GM12873 (cell line): ENCODE measurements around the gene PTPN9.

ENCODE experiments used
- TF ChIP-seq, protein P1 (sequence below): IDR thresholded peaks from 2 replicates; pipeline ENCODE4 v1.5.1; 2012; ENCODE audit warnings: low read depth, mild to moderate bottlenecking, moderate library complexity, low read length, control low read depth; ENCODE audit not compliant: insufficient read depth; ENCODE audit errors: missing control alignments

Gene PTPN9

GRCh38 chr15:75430259-75430658 lies 148.9 kb downstream of the PTPN9 start:
- TF ChIP-seq, protein P1, sequence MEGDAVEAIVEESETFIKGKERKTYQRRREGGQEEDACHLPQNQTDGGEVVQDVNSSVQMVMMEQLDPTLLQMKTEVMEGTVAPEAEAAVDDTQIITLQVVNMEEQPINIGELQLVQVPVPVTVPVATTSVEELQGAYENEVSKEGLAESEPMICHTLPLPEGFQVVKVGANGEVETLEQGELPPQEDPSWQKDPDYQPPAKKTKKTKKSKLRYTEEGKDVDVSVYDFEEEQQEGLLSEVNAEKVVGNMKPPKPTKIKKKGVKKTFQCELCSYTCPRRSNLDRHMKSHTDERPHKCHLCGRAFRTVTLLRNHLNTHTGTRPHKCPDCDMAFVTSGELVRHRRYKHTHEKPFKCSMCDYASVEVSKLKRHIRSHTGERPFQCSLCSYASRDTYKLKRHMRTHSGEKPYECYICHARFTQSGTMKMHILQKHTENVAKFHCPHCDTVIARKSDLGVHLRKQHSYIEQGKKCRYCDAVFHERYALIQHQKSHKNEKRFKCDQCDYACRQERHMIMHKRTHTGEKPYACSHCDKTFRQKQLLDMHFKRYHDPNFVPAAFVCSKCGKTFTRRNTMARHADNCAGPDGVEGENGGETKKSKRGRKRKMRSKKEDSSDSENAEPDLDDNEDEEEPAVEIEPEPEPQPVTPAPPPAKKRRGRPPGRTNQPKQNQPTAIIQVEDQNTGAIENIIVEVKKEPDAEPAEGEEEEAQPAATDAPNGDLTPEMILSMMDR: no peak

DNA sequence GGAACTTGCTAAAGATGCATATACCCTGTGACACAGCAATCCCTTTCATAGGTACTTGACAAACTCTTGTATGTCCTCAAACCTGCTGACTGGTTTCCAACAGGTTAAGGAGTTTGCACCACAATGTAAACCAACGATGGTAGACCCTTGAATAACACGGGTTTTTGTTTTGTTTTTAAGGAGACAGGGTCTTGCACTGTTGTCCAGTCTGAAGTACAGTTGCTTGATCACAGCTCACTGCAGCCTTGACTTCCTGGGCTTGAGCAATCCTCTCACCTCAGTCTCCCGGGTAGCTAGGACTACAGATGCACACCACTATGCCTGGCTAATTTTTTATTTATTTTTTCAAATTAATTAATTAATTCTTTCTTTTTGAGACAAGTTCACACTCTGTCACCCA lies 151.0 kb downstream of the PTPN9 start:
- TF ChIP-seq, protein P1: no peak

GRCh38 chr15:75425966-75426500 lies 153.1 kb downstream of the PTPN9 start:
- TF ChIP-seq, protein P1: no peak

DNA sequence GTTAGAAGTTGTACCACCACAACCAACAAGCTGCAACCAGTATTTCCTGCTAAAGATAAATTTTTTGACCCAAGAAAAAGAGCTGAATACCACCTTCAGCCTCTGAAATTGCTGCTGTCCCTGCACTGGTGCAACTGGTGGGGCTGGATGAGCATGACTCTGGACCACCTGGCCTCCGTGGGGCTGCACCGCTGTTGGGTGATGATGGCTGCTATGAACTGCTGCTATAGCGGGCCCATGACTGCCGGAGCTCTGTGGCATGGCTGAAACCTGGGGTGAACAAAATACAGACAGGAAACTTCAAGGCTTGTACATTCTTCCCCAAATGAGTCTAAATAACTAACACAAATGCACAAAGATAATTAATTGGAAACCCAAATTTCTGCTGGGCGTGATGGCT lies 156.6 kb downstream of the PTPN9 start:
- TF ChIP-seq, protein P1: no peak

GRCh38 chr15:75420698-75421097 lies 158.4 kb downstream of the PTPN9 start:
- TF ChIP-seq, protein P1: no peak

DNA sequence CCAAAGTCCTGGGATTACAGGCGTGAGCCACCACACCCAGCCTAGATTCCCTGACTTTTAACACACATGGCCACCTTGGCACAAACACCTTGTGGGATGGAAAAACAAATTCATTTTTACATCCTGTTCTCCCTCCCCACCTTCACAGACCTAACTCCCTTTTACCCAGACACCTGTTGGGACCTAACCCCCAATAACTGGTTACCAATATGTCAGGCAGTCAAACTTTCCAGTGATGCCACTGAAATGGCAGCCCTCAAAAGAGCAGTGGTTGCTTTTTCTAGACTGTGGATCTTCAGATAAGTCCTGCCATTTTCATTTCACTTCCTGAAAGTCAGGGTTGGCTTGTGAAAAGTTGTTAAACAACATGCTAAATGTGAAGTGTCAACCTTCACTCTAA lies 162.5 kb downstream of the PTPN9 start:
- TF ChIP-seq, protein P1: no peak
